Activated CD4-positive, alpha-beta T cell treated with anti-CD3 and anti-CD28 coated beads, Interleukin-2, Interleukin-6, amounts not matched to agents 100 ng/mL and 50 ng/mL, durations not matched to agents 16 hours and 8 hours (primary cell): ENCODE measurements around the gene ADRB2.

Experiments
- DNase-seq: peaks from one replicate; pipeline ENCODE4 v3.0.0-alpha.2; 2020

ADRB2 gene

GRCh38 chr5:148831590-148832565 is 5.5 kb downstream of the ADRB2 start:
- DNase-seq = no peak

- no peak for DNase-seq
Observed at GRCh38 chr5:148833122-148833521, 6.7 kb downstream of the ADRB2 start.

- DNase-seq = no peak
Observed at GRCh38 chr5:148833925-148834324, 7.5 kb downstream of the ADRB2 start.

- DNase-seq = peak; percentile 51
Observed at GRCh38 chr5:148834689-148835088, 8.3 kb downstream of the ADRB2 start.

GRCh38 chr5:148836272-148837250 is 10.2 kb downstream of the ADRB2 start:
- no peak for DNase-seq

- no peak for DNase-seq
Observed at GRCh38 chr5:148837383-148837782, 11.0 kb downstream of the ADRB2 start.

- DNase-seq = no peak
Observed at GRCh38 chr5:148838357-148838756, 11.9 kb downstream of the ADRB2 start.

DNA sequence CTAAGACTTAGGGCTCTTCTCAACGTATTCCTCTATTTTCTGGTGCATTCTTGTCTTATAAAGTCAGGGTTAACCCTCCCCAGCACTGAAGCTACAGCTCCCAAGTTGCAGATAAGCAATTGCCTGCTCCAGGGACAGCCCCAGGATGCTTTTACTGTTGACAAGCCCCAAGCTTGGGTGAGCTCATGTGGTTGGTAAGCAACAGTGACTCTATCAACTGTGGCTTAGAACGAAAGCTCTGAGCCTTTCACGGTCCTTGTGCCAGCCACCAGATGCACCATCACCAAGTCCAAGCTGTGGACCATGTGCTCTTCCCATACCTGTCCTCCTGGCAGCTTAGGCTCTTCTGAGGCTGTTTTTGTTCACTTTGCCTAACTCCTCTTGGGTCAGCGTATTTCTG is 13.5 kb downstream of the ADRB2 start:
- peak; percentile 6 for DNase-seq

GRCh38 chr5:148840531-148840930 is 14.1 kb downstream of the ADRB2 start:
- DNase-seq = no peak

- no peak for DNase-seq
Observed at GRCh38 chr5:148841519-148841918, 15.1 kb downstream of the ADRB2 start.

- no peak for DNase-seq
Observed at GRCh38 chr5:148842161-148842560, 15.8 kb downstream of the ADRB2 start.

- no peak for DNase-seq
Observed at GRCh38 chr5:148843510-148844318, 17.3 kb downstream of the ADRB2 start.

- DNase-seq = no peak
Observed at GRCh38 chr5:148844433-148845280, 18.2 kb downstream of the ADRB2 start.

DNA sequence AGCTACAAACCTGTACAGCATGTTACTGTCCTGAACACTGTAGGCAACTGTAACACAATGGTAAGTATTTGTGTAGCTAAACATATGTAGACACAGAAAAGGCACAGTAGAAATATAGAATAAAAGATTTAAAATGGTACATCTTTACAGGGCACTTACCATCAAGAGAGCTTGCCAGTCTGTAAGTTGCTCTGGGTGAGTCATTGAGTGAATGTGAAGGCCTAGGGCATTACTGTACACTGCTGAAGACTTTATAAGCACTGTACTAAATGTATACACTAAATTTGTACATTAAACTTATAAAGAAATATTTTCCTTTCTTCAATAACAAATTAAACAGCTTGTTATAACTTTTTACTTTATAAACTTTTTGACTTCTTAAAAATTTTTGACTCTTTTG is 20.5 kb downstream of the ADRB2 start:
- DNase-seq = no peak

- no peak for DNase-seq
Observed at GRCh38 chr5:148847456-148847855, 21.0 kb downstream of the ADRB2 start.

DNA sequence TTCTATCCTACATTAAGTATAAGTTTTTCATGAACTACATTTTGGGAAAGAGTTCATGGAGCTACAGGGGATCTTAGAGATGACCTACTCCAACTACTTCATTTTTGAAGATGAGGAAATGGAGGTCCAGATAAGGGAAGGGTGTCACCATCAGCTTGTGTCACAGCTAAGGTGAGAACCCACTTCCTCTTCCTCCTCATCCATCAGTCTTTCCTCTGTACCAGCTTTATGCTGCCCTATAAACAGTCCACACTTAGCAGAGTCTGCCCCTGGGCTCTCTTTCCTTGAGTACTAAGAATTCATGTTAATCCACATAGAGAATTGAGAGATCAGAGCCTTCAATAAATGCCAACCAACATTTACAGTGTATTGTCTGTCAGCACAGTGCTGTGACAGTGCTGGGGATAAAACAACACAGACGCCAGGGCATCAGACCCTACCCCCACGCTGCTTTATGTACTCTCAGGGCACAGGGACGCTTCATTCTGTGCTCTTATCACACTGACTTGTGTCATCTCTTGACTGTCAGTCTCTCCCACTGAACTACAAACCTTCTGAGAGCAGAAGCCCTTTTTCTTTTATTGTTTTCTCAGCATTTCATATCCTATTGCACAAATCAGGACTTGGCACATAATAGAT is 22.1 kb downstream of the ADRB2 start:
- peak; percentile 31 for DNase-seq

DNA sequence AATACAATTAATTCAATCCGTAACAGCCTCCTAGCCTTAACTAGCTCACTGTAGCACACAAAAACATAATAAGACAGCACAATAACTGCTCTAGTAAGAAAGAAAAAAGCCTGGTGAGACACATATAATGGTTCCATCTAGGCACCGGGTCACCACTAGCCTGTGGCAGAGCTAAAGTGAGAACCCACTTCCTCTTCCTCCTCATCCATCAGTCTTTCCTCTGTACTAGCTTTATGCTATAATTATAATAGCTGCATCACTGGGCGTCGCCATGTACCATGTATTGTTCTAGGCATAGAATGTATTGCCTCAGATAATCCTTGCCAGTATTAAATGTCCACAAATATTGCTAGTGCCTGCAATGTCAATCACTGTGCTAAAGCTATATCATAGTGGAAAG is 23.1 kb downstream of the ADRB2 start:
- DNase-seq = peak; percentile 51

DNA sequence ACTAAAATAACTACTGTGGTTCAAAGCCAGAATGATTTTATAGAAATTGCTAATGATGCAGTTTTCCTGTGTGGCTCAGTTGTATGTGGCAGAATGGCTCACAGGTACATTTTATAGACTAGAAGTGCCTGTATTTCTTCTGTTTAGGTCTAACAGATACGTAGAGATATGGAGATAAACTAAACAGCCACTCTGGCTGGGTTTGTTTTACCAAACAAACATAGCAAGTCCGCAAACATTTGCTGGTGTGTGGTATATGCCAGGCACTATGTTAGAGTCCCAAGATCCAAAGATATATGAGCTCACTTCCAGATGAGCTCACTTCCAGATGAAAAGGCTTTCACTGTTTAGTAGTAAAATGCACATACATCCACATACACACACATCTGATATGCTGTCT is 24.4 kb downstream of the ADRB2 start:
- no peak for DNase-seq

DNA sequence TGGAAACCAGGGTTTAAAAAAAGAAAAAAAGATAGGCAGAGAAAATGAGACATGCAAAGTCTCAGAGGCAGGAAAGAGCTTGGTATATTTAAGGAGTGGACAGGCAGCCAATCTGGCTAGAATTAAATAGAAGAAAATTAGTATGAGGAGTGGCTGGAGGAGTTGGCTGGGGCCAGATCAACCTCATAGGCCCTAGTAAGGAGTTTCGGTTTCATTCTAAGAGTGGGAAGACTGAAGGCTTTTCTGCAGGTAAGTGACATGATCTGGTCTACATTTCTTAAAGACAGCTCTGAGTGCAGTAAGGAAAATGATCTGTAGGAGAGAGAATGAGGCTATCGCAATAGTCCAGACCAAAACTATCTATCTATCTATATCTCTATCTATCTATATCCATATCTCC is 27.5 kb downstream of the ADRB2 start:
- DNase-seq = no peak

- DNase-seq = peak; percentile 41
Observed at GRCh38 chr5:148855249-148856008, 29.0 kb downstream of the ADRB2 start.
